Forelimb muscle (tissue), 1 donor: Measurements from ENCODE around the gene RAB5IF. TPM values are rescaled to one million over a fixed set of nuclear protein-coding genes. Genes with fewer than 3 reads are reported as not detected.

ENCODE experiments used
- polyA plus RNA-seq: library from polyadenylated mRNA; unstranded; fragments of 120-200 nt; gene quantifications from one replicate; pipeline ENCODE4 v1.2.1, GENCODE V29; 2013; ENCODE audit not compliant: insufficient read length

Gene RAB5IF
- polyA plus RNA-seq, 1 donor, result 40.7 TPM

Other genes starting within 250 kb of the RAB5IF start
- gene MYL9, start 64.3 kb upstream of the RAB5IF start, polyA plus RNA-seq, result 544 TPM
- 20.0 TPM for gene TGIF2, start 32.2 kb upstream of the RAB5IF start, polyA plus RNA-seq
- gene SLA2, start 40.4 kb downstream of the RAB5IF start, polyA plus RNA-seq, result 0.32 TPM
- gene NDRG3, start 140.3 kb downstream of the RAB5IF start, polyA plus RNA-seq, result 13.9 TPM
- gene DSN1, start 168.0 kb downstream of the RAB5IF start, polyA plus RNA-seq, result 7.8 TPM